DOHH2 (cell line): ENCODE measurements around the gene GALNT18.

ENCODE experiments used
- H3F3A ChIP-seq: fragments of 200-600 bp; sonication (generic), shearing (Covaris generic); 2 replicates; pipeline ENCODE4 v1.6.0; 2016; ENCODE audit warnings: antibody characterized with exemption, mild to moderate bottlenecking; ENCODE audit not compliant: control insufficient read depth, insufficient read depth
- H3K27ac ChIP-seq: fragments of 200-600 bp; sonication (generic); 2 replicates; pipeline ENCODE4 v1.5.1; 2014; ENCODE audit warnings: low read depth, mild to moderate bottlenecking, low read length, moderate library complexity
- H3K27me3 ChIP-seq: fragments of 200-600 bp; sonication (generic); 2 replicates; pipeline ENCODE4 v1.6.1; 2014; ENCODE audit warnings: mild to moderate bottlenecking, low read length, mixed read lengths; ENCODE audit not compliant: control insufficient read depth
- H3K36me3 ChIP-seq: fragments of 200-600 bp; sonication (generic); 2 replicates; pipeline ENCODE4 v1.6.1; 2014; ENCODE audit warnings: mild to moderate bottlenecking, low read length, moderate library complexity, mixed read lengths; ENCODE audit not compliant: control insufficient read depth
- H3K4me1 ChIP-seq: fragments of 200-600 bp; sonication (generic); 2 replicates; pipeline ENCODE4 v1.6.1; 2014; ENCODE audit warnings: mild to moderate bottlenecking, low read length, mixed read lengths; ENCODE audit not compliant: control insufficient read depth
- H3K4me2 ChIP-seq: fragments of 200-600 bp; sonication (generic); 2 replicates; pipeline ENCODE4 v1.6.0; 2014; ENCODE audit warnings: mild to moderate bottlenecking, low read length, moderate library complexity
- H3K4me3 ChIP-seq: fragments of 200-600 bp; sonication (generic); 2 replicates; pipeline ENCODE4 v1.5.1; 2014; ENCODE audit warnings: mild to moderate bottlenecking, low read length, mixed read lengths
- H3K79me2 ChIP-seq: fragments of 200-600 bp; sonication (generic); 2 replicates; pipeline ENCODE4 v1.6.1; 2014; ENCODE audit warnings: mild to moderate bottlenecking, low read length, mixed read lengths; ENCODE audit not compliant: control insufficient read depth
- H3K9me2 ChIP-seq: fragments of 200-600 bp; sonication (generic); replicated peaks from 2 replicates; pipeline ENCODE4 v1.6.1; 2014; ENCODE audit warnings: mild to moderate bottlenecking, low read length, mixed read lengths; ENCODE audit not compliant: control insufficient read depth
- H3K9me3 ChIP-seq: fragments of 200-600 bp; sonication (generic); 2 replicates; pipeline ENCODE4 v1.6.1; 2014; ENCODE audit warnings: antibody characterized with exemption, low read length, mixed read lengths; ENCODE audit not compliant: control insufficient read depth, insufficient read depth
- H4K20me1 ChIP-seq: fragments of 200-600 bp; sonication (generic); 2 replicates; pipeline ENCODE4 v1.6.0; 2014; ENCODE audit warnings: low read depth, mild to moderate bottlenecking, antibody characterized with exemption, low read length, moderate library complexity; ENCODE audit not compliant: control insufficient read depth, insufficient read depth
- EZH2phosphoT487 ChIP-seq: fragments of 200-600 bp; sonication (generic); IDR thresholded peaks from 2 replicates; pipeline ENCODE4 v1.6.1; 2017; ENCODE audit warnings: borderline replicate concordance, mild to moderate bottlenecking, antibody characterized with exemption, low read length, moderate library complexity, mixed read lengths
- TF ChIP-seq, protein P1 (sequence below): fragments of 200-600 bp; sonication (generic); IDR thresholded peaks from one replicate; pipeline ENCODE4 v1.5.1; 2014; ENCODE audit warnings: antibody characterized with exemption, mild to moderate bottlenecking, low read depth, low read length; ENCODE audit not compliant: poor library complexity, severe bottlenecking

The GALNT18 gene

DNA sequence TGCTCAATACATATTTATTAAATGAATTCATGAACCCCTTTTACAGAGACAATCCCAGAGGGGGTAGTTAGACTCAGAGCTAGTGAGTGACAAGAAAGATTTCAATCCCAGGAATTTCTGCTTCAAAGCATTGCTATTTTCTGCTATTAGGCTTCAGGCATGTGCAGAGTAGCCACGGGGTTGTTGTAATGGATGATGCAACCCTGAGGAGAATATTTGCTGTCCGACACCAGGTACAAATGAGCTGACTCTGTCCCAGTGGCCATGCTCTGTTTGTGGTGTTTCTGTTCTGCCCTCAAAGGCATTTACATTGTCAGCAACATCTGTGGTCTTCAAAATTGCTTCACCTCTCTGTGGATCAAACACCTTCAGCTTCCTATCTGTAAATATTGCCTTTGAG, 371.3 kb downstream of the GALNT18 start:
- H3K4me1 ChIP-seq, result peaks cover 33% of the 10 kb centered on the region
- no peaks in the 10 kb centered on the region for H3K9me2 ChIP-seq
- no peaks in the 10 kb centered on the region for H4K20me1 ChIP-seq
- H3F3A ChIP-seq, result peaks cover 5% of the 10 kb centered on the region; the same call in 1 of the 2 replicates
- H3K4me2 ChIP-seq, result no peak overlapping the region
- H3K36me3 ChIP-seq, result no peaks in the 10 kb centered on the region
- H3K27ac ChIP-seq, result no peak overlapping the region
- no peak for TF ChIP-seq EZH2phosphoT487
- TF ChIP-seq, protein P1, sequence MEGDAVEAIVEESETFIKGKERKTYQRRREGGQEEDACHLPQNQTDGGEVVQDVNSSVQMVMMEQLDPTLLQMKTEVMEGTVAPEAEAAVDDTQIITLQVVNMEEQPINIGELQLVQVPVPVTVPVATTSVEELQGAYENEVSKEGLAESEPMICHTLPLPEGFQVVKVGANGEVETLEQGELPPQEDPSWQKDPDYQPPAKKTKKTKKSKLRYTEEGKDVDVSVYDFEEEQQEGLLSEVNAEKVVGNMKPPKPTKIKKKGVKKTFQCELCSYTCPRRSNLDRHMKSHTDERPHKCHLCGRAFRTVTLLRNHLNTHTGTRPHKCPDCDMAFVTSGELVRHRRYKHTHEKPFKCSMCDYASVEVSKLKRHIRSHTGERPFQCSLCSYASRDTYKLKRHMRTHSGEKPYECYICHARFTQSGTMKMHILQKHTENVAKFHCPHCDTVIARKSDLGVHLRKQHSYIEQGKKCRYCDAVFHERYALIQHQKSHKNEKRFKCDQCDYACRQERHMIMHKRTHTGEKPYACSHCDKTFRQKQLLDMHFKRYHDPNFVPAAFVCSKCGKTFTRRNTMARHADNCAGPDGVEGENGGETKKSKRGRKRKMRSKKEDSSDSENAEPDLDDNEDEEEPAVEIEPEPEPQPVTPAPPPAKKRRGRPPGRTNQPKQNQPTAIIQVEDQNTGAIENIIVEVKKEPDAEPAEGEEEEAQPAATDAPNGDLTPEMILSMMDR, result no peak
- no peak overlapping the region for H3K4me3 ChIP-seq
- no peaks in the 10 kb centered on the region for H3K79me2 ChIP-seq
- H3K27me3 ChIP-seq, result no peaks in the 10 kb centered on the region
- H3K9me3 ChIP-seq, result no peaks in the 10 kb centered on the region

DNA sequence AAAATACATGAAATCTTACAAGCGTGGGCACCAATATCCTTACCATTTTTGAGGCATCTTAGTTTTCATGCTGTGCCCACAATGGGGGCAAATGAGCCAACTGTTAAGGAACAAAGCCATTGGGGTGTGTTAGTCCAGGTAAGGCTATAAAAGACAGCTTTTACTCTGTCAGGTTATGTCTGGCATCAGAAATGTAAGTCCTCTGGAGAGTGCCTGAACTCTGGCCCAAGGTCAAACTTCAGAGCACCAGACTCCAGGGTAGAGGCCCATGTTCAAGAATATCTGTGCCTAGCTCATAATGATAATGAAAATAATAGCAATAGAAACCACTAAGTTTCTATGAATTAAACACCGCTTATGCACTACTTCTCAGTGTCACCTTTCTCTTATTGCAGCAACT, 374.2 kb downstream of the GALNT18 start:
- Histone ChIP-seq H3K4me3 (no peak overlapping the region), H3K9me2 (no peaks in the 10 kb centered on the region), H3K79me2 (no peaks in the 10 kb centered on the region), H3K27ac (no peak overlapping the region), H3K36me3 (no peaks in the 10 kb centered on the region), H3K4me1 (peaks cover 49% of the 10 kb centered on the region), H4K20me1 (no peaks in the 10 kb centered on the region), H3K4me2 (no peak overlapping the region), H3K27me3 (no peaks in the 10 kb centered on the region), H3K9me3 (no peaks in the 10 kb centered on the region), H3F3A (peaks cover 16% of the 10 kb centered on the region)
- no peak for TF ChIP-seq EZH2phosphoT487
- TF ChIP-seq, protein P1, result no peak

DNA sequence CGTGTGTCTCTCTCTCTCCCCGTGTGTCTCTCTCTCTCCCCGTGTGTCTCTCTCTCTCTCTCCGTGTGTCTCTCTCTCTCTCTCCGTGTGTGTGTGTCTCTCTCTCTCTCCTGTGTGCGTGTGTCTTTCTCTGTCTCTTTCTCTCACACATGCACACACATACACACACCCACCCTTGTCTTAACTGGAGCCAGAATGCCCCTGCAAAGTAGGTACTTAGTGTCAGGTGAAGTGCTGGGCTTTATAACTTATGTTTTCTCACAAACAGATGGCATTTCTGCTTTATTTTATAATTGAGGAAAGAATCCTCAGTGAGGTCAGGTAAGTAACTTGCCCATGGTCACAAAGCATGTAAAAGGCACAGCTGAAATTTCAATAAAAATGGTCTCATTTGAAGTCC, 374.7 kb downstream of the GALNT18 start:
- Histone ChIP-seq H3K9me2 (no peaks in the 10 kb centered on the region), H3K4me1 (peaks cover 46% of the 10 kb centered on the region), H3K9me3 (no peaks in the 10 kb centered on the region), H3K27me3 (no peaks in the 10 kb centered on the region), H3K4me2 (no peak overlapping the region), H3K79me2 (no peaks in the 10 kb centered on the region), H3K36me3 (no peaks in the 10 kb centered on the region), H4K20me1 (no peaks in the 10 kb centered on the region), H3K27ac (no peak overlapping the region), H3K4me3 (no peak overlapping the region), H3F3A (peaks cover 16% of the 10 kb centered on the region)
- TF ChIP-seq EZH2phosphoT487, result no peak
- TF ChIP-seq, protein P1, result no peak

DNA sequence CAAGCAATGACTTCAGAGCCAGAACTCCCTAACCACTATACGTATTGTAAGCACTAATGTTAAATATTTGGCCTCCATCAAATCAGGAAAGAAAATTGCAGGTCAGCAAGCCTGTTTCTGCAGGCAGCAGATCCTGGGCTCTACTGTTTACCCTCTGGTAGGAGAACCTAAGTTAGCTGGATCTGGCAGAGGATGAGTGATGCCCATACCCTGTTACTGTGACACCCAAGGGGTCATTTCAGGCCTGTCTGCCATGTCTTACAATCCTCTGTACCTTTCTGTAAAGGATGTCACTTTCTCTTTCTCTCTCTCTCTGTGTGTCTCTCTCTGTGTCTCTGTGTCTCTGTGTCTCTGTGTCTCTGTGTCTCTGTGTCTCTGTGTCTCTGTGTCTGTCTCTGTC, 375.6 kb downstream of the GALNT18 start:
- Histone ChIP-seq H4K20me1 (no peaks in the 10 kb centered on the region), H3K4me1 (peaks cover 45% of the 10 kb centered on the region), H3K4me2 (no peak overlapping the region), H3K27ac (no peak overlapping the region), H3K79me2 (no peaks in the 10 kb centered on the region), H3K4me3 (no peak overlapping the region), H3K9me3 (peaks cover 1% of the 10 kb centered on the region; the same call in 1 of the 2 replicates), H3F3A (peaks cover 16% of the 10 kb centered on the region), H3K9me2 (no peaks in the 10 kb centered on the region), H3K36me3 (no peaks in the 10 kb centered on the region), H3K27me3 (no peaks in the 10 kb centered on the region)
- TF ChIP-seq, protein P1, result no peak
- TF ChIP-seq EZH2phosphoT487, result no peak
